Measurements from ENCODE around the gene DOCK10. TPM values are rescaled to one million over a fixed set of nuclear protein-coding genes. Genes with fewer than 3 reads are reported as not detected.

DOCK10 gene
- total and polyA plus RNA-seq, 9 of the 15 experiments (the other 6 are each of a cell fraction or from before 2014, with no cell fraction given): 0.01 to 0.87 (median 0.18) TPM

- TF ChIP-seq CHD2 (IDR thresholded peaks at IDR 0.05; ENCODE audit: low read depth, low read length) (no peak), THRA (IDR thresholded peaks at IDR 0.05) (no peak), ZFP36 (IDR thresholded peaks at IDR 0.05; ENCODE audit: low read depth, low read length, partially characterized antibody) (no peak), ZKSCAN1 (IDR thresholded peaks at IDR 0.05; ENCODE audit: low read depth, low read length) (no peak), ELK1 (CRISPR knock-in tag; IDR thresholded peaks at IDR 0.05) (no peak)
These were observed 939 bp downstream of the DOCK10 start (continued) for GRCh38 chr2:225041207-225041850.

GRCh38 chr2:225040856-225041206 lies 1.4 kb downstream of the DOCK10 start:
- Histone ChIP-seq H3K27ac (ENCODE audit: extremely low read depth, low read depth, low read length) (no peak overlapping the region), H3K4me3 (no peak overlapping the region), H3K9ac (ENCODE audit: insufficient read depth in 1 of 2, low read depth in 2 of 2, low read length in 2 of 2) (no peak overlapping the region), H3K4me1 (replicated peaks in 1 of 2; ENCODE audit: control insufficient read depth in 2 of 2, insufficient read depth in 2 of 2, low read length in 2 of 2) (no peaks in the 10 kb centered on the region), H3K27me3 (ENCODE audit: control insufficient read depth in 2 of 2, insufficient read depth in 2 of 2, low read length in 2 of 2) (no peaks in the 10 kb centered on the region), H3K79me2 (ENCODE audit: control insufficient read depth, insufficient read depth, low read length) (no peaks in the 10 kb centered on the region), H3K36me3 (ENCODE audit: control insufficient read depth, insufficient read depth, low read length) (no peaks in the 10 kb centered on the region), H3K9me3 (replicated peaks; ENCODE audit: control insufficient read depth, insufficient read depth, low read depth, low read length) (no peaks in the 10 kb centered on the region), H3K4me2 (ENCODE audit: insufficient read depth, low read length) (no peak overlapping the region), H4K20me1 (replicated peaks; ENCODE audit: control insufficient read depth, insufficient read depth, low read length) (no peaks in the 10 kb centered on the region), H3K9me1 (ENCODE audit: control insufficient read depth, insufficient read depth, low read length) (no peaks in the 10 kb centered on the region), H2AFZ (ENCODE audit: low read depth, low read length) (no peak overlapping the region)
- in situ Hi-C loops (cut with MboI) (no loop called here), intact Hi-C loops (cut with micrococcal nuclease) (no loop called here)
- FAIRE-seq (no peak), ATAC-seq (no peak), DNase-seq (ENCODE audit: extremely low read depth in 1 of 4, low spot score in 3 of 4) (no peak)
- ChIA-PET CTCF (ENCODE audit: low intra/inter-chr PET ratio) (no interaction called here), POLR2A (no interaction called here)
- WGBS (ENCODE audit: insufficient coverage, low coverage, missing lambda C conversion rate): 4% methylated on average over 3 of the region's 9 CpGs
- BruUV-seq (replicated peaks): no TSS peak
- TF ChIP-seq LEF1 (IDR thresholded peaks at IDR 0.05) (no peak), ZBTB34 (CRISPR knock-in tag; IDR thresholded peaks at IDR 0.05) (no peak), ZNF318 (IDR thresholded peaks at IDR 0.05; ENCODE audit: borderline replicate concordance in 1 of 2, low read depth in 1 of 2) (no peak)

All from K562 (cell line).